ENCODE results near the gene PPIP5K1. TPM values are rescaled to one million over a fixed set of nuclear protein-coding genes. Genes with fewer than 3 reads are reported as not detected.

Gene PPIP5K1
- total RNA-seq, 1 donor from 2014 or later = 43.3 TPM

DNA sequence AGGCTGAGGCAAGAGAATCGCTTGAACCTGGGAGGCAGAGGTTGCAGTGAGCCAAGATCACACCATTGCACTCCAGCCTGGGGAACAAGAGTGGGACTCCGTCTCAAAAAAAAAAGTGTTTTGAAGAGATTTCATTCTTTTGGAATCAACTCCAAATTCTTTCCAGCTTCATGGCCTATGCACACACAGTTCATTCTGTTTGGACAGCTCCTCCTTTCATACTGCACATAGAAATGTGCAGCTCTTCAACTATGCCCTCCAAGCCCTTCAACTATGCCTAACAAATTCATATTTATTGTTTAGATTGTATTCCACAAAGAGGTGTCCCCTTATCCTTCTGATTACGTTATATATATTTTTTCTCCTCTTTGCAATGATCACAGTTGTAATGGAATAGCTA, 101.2 kb downstream of the PPIP5K1 start:
- no peak for DNase-seq (ENCODE audit: low read depth)

DNA sequence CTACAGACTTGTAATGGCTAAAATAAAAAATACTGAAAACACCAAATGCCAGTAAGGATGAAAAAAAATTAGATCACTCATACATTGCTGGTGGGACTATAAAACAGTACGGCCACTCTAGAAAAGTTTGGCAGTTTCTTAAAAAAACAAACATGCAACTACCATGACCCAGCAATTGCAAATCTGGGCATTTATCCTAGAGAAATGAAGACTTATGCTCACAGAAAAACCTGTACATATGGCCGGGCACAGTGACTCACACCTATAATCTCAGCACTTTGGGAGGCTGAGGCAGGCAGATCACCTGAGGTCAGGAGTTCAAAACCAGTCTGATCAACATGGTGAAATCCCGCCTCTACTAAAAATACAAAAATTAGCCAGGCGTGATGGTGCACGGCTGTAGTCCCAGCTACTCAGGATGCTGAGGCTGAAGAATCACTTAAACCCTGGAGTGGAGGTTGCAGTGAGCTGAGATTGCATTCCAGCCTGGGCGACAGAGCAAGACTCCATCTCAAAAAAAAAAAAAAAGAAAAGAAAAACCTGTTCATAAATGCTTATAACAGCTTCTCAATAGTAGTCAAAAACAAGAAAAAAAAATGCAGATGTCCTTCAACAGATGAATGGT, 102.6 kb downstream of the PPIP5K1 start:
- no peak for DNase-seq (ENCODE audit: low read depth)

DNA sequence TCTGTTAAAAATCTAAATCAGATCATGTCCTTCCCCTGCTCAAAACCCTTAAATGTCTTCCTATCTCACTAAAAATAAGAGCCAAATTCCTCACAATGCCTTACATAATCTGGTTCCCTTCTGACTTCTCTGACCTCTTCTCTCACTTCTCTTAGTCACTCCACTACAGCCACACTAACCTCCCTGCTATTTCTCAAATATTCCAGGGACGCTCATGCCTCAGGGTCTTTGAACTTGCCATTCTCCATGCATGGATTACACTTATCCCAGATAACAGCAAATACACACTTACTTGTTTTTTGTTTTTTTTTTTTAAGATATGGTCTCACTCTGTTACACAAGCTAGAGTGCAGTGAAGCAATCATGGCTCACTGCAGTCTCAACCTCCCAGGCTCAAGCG, 105.6 kb downstream of the PPIP5K1 start:
- DNase-seq (ENCODE audit: low read depth) = peak; percentile 19

Other genes with a start within 250 kb of the PPIP5K1 start
- gene ZSCAN29, start 219.2 kb downstream of the PPIP5K1 start, total RNA-seq = 32.9 and 35.1 TPM in 2 replicates
- gene TUBGCP4, start 219.1 kb downstream of the PPIP5K1 start, total RNA-seq = 14.2 and 22.4 TPM in 2 replicates
- gene TP53BP1, start 97.1 kb downstream of the PPIP5K1 start, total RNA-seq = 58.5 and 143 TPM in 2 replicates
- gene MAP1A, start 72.6 kb downstream of the PPIP5K1 start, total RNA-seq = 0.52 and 6.1 TPM in 2 replicates
- 0.10 and 1.9 TPM in 2 replicates for gene CKMT1B, start 3.8 kb upstream of the PPIP5K1 start, total RNA-seq
- gene STRC, start 28.6 kb upstream of the PPIP5K1 start, total RNA-seq = 0.05 TPM in 1 of 2 replicates, not detected in the other
- gene CATSPER2, start 58.6 kb upstream of the PPIP5K1 start, total RNA-seq = 0.52 and 0.60 TPM in 2 replicates
- gene CKMT1A, start 103.7 kb upstream of the PPIP5K1 start, total RNA-seq = 0.35 TPM in 1 of 2 replicates, not detected in the other
- 129 and 275 TPM in 2 replicates for gene PDIA3, start 156.2 kb upstream of the PPIP5K1 start, total RNA-seq
- 5.9 and 11.6 TPM in 2 replicates for gene ELL3, start 186.8 kb upstream of the PPIP5K1 start, total RNA-seq
- 765 and 780 TPM in 2 replicates for gene SERF2, start 202.1 kb upstream of the PPIP5K1 start, total RNA-seq
- gene SERINC4, start 210.0 kb upstream of the PPIP5K1 start, total RNA-seq = 0.05 TPM in 1 of 2 replicates, not detected in the other
- 3.0 and 4.0 TPM in 2 replicates for gene HYPK, start 210.4 kb upstream of the PPIP5K1 start, total RNA-seq
- gene MFAP1, start 234.5 kb upstream of the PPIP5K1 start, total RNA-seq = 34.7 and 54.1 TPM in 2 replicates
- 3.8 and 17.0 TPM in 2 replicates for gene WDR76, start 236.8 kb upstream of the PPIP5K1 start, total RNA-seq